ENCODE results near the gene ATF3. TPM values are rescaled to one million over a fixed set of nuclear protein-coding genes. Genes with fewer than 3 reads are reported as not detected.
A peak's percentile ranks its signal among the peaks of the same experiment; 100 is the strongest.

The ATF3 gene
- total and polyA plus RNA-seq, 2 of the 4 experiments (the other 2 are of a cell fraction) = 9.9 to 12.3 TPM

GRCh38 chr1:212665241-212666115, 56.9 kb downstream of the ATF3 start:
- Histone ChIP-seq H2BK120ac (ENCODE audit: low read depth, low read length) (peak overlapping the region; percentile 98), H3K4me3 (ENCODE audit: insufficient read depth, low read depth, low read length) (peak overlapping the region; percentile 66), H2AK5ac (ENCODE audit: low read depth, low read length) (no peak overlapping the region), H3K27ac (ENCODE audit: insufficient read depth, low read length) (peak overlapping the region; percentile 72), H3K56ac (ENCODE audit: extremely low read depth, insufficient read depth, low read length) (no peak overlapping the region), H3K23ac (ENCODE audit: low read depth, low read length) (no peak overlapping the region; the same call in 1 of the 2 replicates), H3K36me3 (ENCODE audit: control insufficient read depth, insufficient read depth, low read length) (no peaks in the 10 kb centered on the region), H4K5ac (ENCODE audit: low read depth, low read length) (peak overlapping the region; percentile 82; the same call in 1 of the 2 replicates), H3K27me3 (ENCODE audit: control insufficient read depth, insufficient read depth, low read length) (no peaks in the 10 kb centered on the region), H3K4ac (ENCODE audit: low read depth, low read length) (peak overlapping the region; percentile 87), H3K18ac (ENCODE audit: low read depth, low read length) (peak overlapping the region; percentile 70; the same call in 1 of the 2 replicates), H2AFZ (replicated peaks; ENCODE audit: low read length, poor library complexity) (peak overlapping the region; percentile 99), H2BK15ac (ENCODE audit: low read depth, low read length) (peak overlapping the region; percentile 46; the same call in 2 of the 3 replicates), H3K9ac (ENCODE audit: low read depth, low read length) (peak overlapping the region; percentile 72), H2BK5ac (ENCODE audit: low read depth, low read length, poor library complexity, severe bottlenecking) (peak overlapping the region; percentile 68), H3K79me1 (ENCODE audit: low read depth in 1 of 2, low read length in 2 of 2) (no peaks in the 10 kb centered on the region), H3K4me2 (ENCODE audit: low read depth, low read length) (peak overlapping the region; percentile 65), H4K20me1 (ENCODE audit: insufficient read depth, low read length) (peaks cover 7% of the 10 kb centered on the region; the same call in 1 of the 2 replicates), H3K4me1 (ENCODE audit: control insufficient read depth, insufficient read depth, low read length) (peaks cover 7% of the 10 kb centered on the region), H2AK9ac (replicated peaks; ENCODE audit: low read depth, low read length, poor library complexity) (peak overlapping the region; percentile 21), H3K9me1 (ENCODE audit: insufficient read depth, low read length) (peaks cover 10% of the 10 kb centered on the region; the same call in 1 of the 2 replicates), H4K91ac (ENCODE audit: insufficient read depth, low read depth, low read length) (peak overlapping the region; percentile 91), H2BK20ac (ENCODE audit: low read depth, low read length) (peak overlapping the region; percentile 85; the same call in 1 of the 2 replicates), H4K8ac (ENCODE audit: low read depth in 2 of 2, low read length in 2 of 2) (peak overlapping the region; percentile 32 to 86; a peak in 1 of 4 replicates), H3K14ac (replicated peaks; ENCODE audit: low read depth, low read length) (peak overlapping the region; percentile 70; the same call in 1 of the 2 replicates), H3K9me3 (ENCODE audit: control insufficient read depth, insufficient read depth, low read length) (no peaks in the 10 kb centered on the region)
- in situ Hi-C loops (cut with MboI; ENCODE audit: low sequenced_read_pairs) (loop anchor here (10.0 to 25.0 kb wide), 2 partner anchors 119 to 322 kb away; no protein-coding TSS in a partner anchor), dilution Hi-C loops (cut with HindIII; ENCODE audit: low sequenced_read_pairs, unreplicated experiment) (no loop called here), intact Hi-C loops (cut with micrococcal nuclease) (loop anchor here (1.0 to 2.0 kb wide), 8 partner anchors 31 to 330 kb away; partner anchors contain the start of gene ATF3)
- DNase-seq = peak; percentile 77
- ChIA-PET CTCF (interaction anchor here (0.5 to 1.6 kb wide), 20 partner anchors 9 to 445 kb away, joined by 3 to 6 read pairs (median 4); partner anchors contain the start of gene ATF3), POLR2A (ENCODE audit: unreplicated experiment) (interaction anchor here (0.6 kb wide), 2 partner anchors 34 to 57 kb away, joined by 3 to 5 read pairs; partner anchors contain the start of genes ATF3 and BATF3)
- no TSS peak for BruUV-seq (replicated peaks)
- 5% methylated on average over 8 of the region's 37 CpGs; no CpG with 5 or more reads in 1 of the 2 experiments for WGBS, 2 experiments (ENCODE audit: extremely low coverage in 2 of 2, insufficient read length in 1 of 2)
- peak; percentile 91 for ATAC-seq (ENCODE audit: low read depth)
- TF ChIP-seq MAZ (IDR thresholded peaks at IDR 0.05; ENCODE audit: borderline replicate concordance, low read depth, low read length) (peak; percentile 71; the same call in 1 of the 2 replicates), RFX5 (IDR thresholded peaks at IDR 0.05; ENCODE audit: low read depth, low read length) (no peak), MAFK (IDR thresholded peaks at IDR 0.05; ENCODE audit: low read depth, low read length) (no peak), NFE2L2 (IDR thresholded peaks at IDR 0.05; ENCODE audit: low read depth, low read length) (no peak), CEBPB (IDR thresholded peaks at IDR 0.05; ENCODE audit: low read depth, low read length) (no peak), RCOR1 (IDR thresholded peaks at IDR 0.05; ENCODE audit: insufficient replicate concordance, low read length) (peak; percentile 77), CHD1 (IDR thresholded peaks at IDR 0.05; ENCODE audit: low read depth, low read length) (no peak), RAD21 (IDR thresholded peaks at IDR 0.05; ENCODE audit: low read length) (peak; percentile 95), MXI1 (IDR thresholded peaks at IDR 0.05; ENCODE audit: borderline replicate concordance, low read depth, low read length) (peak; percentile 30; the same call in 1 of the 2 replicates), SMC3 (IDR thresholded peaks at IDR 0.05; ENCODE audit: low read depth, low read length) (peak; percentile 88), POLR2A (IDR thresholded peaks at IDR 0.05; ENCODE audit: low read depth, low read length) (peak; percentile 53), FOS (IDR thresholded peaks at IDR 0.05; ENCODE audit: low read depth, low read length) (0 out of 2 replicates have a peak, but pooled peaks have one; percentile 21), CTCF (conservative IDR thresholded peaks at IDR 0.05; ENCODE audit: low read depth, low read length) (peak; percentile 93)
